T follicular helper cell (primary cell): Measurements from ENCODE around the gene PLCB1.
"Not testable (repeated sequence)": the region's sequence is repeated elsewhere in the genome, so short reads cannot be mapped to it uniquely, and the experiment has no call there.

ENCODE experiments used
- DNase-seq: peaks from one replicate; pipeline ENCODE4 v3.0.0-alpha.2; 2020; ENCODE audit warnings: low read depth

Gene PLCB1

DNA sequence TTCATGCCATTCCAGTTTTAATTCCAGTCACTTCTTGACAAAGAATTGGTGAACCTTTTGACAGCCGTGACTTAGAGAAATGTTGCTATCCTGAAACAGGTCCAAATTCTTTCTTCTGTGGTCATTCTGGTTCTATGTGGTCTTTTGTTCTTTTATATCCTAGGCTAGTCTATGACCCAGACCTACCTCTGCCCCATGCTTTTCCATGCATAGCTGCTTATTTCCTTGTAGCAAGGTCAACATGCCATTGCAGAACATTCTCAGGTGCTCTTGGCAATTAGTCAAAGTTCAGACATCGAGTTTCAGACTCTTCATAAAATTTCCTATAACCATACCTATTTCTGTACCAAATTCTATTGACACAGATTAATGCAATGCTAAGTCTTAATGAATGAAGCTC lies 202.6 kb downstream of the PLCB1 start:
- DNase-seq = no peak

DNA sequence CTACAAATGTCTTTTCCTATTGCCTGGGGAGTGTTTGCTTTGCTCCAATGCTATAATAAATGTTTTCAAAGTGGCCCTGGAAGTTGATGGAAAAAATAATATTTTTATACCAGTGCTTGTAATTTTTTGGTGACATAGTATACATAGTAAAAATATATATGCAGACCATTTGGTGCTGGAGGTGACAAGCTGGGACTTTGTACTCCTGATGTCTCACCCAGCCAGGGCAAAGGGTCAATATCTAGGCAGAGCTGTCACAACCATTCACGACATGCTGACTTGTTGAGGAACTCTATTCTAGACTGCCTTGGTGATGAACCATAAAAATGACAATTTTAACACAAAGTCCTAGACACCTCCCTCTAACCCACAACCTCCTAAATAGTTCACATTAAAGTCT lies 203.0 kb downstream of the PLCB1 start:
- no peak for DNase-seq

DNA sequence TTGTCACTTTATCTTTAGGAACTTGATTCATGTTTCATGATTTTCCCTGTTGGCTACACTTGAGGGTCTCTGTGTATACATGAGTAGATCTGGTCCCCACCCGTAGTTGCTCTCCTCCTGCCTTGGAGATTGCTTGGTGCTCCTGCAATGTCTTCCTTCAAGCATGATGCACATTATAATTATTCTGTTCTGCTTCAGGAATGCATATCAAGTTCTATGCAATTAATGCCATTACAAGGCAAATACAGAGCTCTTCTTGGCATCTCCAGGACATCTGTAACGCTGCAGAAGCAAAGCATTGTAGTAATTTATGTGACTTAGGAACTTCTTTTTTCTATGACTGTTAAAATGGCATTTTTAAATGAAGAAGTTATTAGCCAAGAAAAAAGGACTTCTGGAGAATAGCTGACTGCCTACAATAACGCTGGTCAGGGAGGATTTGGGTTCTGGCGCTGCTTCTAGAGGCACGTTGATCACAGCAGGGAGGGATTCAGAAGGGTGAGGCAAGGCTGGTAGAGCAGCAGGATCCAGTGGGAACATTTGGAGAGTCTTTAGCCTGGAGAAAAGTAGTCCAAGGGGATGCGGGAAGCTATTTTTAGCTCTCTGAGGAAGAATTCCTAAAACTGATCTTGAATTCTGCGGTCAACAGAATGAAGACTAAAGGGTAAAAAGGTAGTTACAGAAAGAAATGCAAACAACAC lies 203.6 kb downstream of the PLCB1 start:
- no peak for DNase-seq

DNA sequence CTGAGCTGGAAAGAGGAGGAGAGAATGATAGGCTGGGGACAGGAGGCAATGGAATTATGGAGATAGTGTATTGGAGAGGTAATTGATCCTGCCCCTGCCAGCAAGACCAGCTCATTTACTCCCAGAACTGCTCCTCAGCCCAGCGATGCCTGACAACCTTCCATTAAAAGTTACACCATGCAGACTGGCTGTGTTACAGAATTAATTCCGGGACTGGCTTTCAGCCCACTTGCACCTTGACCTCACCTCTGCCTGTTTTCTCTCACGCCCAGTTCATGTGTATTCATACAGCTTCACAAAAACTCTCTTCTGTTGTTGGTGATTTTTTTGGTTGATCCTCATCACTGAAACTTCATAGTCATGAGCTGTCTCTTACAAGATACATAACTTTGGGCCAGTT lies 207.3 kb downstream of the PLCB1 start:
- DNase-seq = no peak

DNA sequence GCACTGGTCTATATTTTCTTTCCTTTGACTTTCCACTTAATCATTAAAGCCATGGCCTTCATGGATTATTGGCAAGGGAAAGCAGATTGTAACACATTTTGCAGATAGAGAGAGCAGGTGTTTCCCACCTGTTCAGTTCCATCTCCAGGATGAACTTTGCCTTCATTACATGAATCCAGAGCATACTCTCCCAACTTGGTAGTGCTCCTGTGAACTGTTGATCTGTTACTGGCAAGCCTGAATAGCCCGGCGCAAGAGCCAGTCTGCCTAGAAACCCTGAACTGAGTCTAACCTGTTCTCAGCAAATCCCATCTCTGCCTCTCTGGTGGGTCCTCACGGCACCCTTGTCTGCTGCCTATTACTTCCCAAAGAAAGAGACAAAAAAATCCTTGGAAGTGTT lies 210.3 kb downstream of the PLCB1 start:
- no peak for DNase-seq

DNA sequence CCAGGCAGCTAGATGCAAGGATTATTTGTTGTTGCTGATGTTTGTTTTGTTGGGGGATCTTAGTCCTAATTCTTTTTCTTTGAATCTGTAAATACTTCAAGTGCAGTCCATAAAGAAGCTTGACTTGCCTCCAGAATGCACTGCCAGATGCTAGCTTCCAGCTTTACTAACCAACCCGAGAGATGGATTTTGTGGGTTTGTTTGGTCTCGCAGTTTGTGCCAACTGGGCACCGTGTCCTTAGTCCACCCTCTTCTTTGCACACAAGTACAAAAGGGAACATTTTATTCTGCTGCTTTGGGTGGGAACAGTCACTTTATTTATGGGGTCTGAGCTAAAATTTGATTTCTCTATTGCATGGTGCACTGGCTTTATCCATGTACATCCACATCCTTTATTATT lies 212.0 kb downstream of the PLCB1 start:
- DNase-seq = no peak

DNA sequence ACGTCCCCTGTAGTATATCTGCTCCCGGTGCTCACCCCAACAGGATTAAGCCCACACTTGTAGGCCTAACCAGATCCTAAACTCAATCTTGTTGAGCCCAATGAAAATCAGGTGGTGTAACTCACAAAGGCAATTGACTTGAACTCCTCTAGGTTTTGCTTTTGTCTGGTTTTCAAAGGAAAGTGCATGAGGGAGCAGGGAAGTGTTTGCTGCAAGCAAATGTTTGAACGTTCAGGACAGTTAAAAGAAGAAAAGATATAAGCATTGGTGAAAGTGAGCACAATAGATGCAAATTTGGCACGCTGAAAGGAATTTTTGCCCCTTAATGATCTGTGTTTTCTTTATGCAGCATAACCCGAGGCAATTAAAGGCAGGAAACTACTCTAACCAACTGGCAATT lies 212.6 kb downstream of the PLCB1 start:
- DNase-seq = no peak

DNA sequence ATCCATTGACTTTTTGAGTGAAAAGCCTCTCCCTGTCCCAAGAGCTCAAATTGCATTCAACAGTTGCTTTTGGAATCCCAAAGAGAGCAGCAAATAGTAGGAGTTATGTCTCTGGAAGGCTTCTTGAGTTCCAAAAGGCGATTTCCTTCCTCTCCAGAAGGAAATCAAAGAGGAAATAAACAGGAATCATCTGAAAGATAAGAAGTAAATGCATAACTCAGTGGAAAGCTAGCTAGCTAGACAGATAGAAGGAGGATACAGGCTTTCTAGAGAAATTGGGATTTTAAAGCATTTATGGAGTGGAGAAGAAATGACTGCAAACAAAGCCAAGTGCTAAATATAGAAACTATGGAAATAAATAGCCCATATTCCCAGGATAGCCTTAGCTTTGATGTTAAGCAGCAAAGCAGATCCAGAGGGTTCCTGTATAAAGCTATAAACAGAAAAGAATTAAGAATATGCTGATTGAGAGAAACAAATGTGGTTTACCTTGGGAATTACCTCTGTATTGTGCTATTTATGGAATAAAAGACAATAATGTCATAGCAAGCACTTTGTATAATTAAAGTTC lies 214.7 kb downstream of the PLCB1 start:
- DNase-seq = no peak

DNA sequence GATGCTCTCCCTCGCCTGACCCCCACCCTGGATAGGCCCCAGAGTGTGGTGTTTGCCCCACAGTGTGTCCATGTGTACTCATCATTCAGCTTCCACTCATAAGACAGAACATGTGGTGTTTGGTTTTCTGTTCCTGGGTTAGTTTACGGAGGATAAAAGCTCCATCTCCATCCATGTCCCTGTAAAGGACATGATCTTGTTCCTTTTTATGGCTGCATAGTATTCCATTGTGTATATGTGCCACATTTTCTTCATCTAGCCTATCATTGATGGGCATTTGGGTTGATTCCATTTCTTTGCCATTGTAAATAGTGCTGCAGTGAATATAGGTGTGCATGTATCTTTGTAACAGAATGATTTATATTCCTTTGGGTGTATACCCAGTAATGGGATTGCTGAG lies 218.2 kb downstream of the PLCB1 start:
- not testable (repeated sequence) for DNase-seq

DNA sequence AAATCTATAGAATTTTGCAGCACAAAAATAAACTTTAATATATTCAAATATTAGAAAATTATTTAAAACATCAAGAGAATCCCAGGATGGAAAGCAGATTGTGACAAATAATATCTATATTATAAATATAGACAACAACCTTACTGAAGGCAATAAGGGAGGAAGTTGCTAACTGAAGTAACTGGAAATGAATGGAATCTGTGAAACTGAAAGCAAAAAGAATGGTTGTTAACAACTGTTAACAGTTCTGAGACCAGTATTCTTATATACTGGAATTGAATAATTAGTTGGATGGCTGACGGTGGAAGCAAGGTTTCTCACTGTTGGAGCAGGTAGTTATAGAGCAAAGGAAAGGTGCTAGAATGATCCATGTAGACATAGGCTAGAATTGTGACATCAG lies 220.4 kb downstream of the PLCB1 start:
- no peak for DNase-seq

DNA sequence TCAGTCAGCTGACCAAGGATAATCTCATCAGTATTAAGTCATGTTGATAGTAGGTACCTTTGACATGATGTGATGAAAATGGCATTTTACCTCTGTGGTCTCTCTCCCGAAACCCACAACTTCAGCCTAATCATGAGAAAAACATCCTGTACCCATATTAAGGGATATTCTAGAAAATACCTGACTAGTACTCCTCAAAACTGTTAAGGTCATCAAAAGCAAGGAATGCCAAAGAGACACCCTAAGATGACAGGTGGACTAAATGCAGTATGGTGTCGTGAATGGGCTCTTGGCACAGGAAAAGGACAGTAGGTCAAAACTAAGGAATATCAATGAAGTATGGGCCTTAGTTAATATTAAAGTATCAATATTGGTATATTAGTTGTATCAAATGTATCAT lies 221.4 kb downstream of the PLCB1 start:
- no peak for DNase-seq

DNA sequence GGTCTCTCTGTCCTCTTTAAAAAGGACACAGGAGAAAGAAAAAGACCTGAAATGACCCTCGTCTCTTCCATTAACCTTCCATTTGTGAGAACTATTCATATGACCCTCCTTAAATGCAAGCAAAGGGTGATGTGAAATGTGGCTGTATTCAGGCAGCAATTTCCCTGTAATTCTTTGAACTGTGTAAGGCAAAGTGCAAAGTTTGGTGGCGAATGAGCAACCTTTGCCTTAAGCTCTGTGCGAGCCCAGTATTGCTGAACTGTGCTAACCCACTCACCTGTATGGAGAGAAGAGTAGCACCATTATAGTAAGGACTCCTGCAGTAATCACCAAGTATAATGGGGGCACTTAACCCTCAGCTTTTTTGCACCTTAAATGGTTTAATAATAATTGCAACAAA lies 223.4 kb downstream of the PLCB1 start:
- no peak for DNase-seq

DNA sequence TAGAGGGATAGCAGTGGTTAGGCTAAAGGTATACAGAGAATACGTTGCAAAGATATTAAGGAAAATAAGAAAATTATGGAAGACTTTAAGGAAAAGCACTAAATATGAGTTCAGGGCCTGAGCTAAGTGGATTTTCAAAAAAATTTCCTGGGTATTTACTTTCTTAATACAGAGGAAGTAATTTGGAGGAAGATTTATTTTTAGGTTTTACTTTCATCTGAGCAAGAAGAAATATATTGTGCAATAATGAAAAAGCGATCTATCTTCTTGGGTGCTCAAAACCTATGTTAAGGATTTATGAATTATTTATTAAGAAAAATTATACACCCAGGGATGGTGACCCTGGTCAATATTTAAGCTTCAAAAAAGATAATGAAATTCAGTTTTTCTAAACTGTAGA lies 224.7 kb downstream of the PLCB1 start:
- no peak for DNase-seq

DNA sequence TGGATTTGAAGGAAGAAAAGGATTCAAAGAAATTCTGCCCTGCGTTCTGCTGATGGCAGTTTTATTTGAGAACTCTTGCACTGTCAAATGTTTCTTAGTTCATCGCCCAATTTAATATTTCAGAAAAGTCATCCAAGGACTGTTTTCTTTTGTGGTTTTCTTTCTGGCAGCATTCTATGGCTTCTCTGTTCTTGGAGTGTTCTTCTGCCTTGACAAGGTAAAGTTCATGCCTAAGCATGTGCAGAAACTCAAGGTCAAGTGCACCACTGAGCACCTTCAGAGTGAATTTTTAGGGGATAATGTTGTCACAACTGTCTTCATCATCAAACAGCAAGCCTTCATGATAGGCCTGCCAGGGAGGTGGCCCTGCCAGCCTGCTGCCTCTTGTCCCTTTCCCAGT lies 225.6 kb downstream of the PLCB1 start:
- no peak for DNase-seq

DNA sequence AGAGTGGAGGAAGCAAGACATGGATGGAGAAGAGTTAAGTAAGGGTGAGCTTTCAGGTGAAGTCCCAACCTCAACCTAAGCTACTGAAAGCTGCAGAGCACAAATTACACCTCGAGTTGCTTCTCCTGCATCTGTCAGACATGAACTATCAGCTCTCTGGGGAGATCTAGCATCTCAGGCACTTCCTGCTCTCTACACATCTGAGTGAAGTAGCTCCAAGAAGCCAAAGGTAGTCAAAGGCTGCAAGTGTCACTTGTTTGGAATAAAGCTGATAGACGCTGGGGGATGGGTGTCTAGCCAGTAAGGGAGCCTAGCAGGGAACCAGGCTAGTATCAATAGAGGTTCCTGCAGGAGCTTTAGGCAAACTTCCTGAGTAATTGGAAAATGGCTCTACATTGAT lies 228.0 kb downstream of the PLCB1 start:
- DNase-seq = no peak

DNA sequence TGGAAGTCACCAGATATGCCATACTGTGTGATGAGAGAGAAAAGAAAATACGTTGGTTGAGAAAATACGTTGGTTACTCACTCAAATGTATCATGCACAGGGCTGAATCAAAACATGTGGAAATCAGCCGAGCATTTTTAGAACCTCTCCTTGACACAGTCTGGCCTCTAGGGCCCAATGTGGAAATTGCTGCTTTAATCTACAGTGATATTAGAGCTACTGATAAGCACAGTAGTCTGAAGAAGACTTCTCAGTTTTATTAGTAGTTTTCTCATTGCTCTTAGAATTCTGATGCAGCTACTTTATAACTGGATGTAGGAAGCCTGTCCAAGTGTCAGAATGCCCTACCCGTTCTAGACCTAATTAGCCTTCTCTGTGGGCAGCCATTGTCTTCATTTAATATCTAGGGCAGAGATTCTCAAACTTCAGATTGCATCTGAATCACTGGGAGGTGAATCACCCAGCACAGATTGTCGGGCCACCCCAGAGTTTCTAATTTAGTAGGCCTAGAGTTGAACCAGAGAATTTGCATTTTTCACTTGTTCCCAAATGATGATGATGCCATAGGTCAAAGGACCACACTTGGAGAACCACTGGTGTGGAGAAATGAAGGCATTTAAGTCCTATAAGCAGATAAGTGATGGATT lies 229.1 kb downstream of the PLCB1 start:
- DNase-seq = no peak

DNA sequence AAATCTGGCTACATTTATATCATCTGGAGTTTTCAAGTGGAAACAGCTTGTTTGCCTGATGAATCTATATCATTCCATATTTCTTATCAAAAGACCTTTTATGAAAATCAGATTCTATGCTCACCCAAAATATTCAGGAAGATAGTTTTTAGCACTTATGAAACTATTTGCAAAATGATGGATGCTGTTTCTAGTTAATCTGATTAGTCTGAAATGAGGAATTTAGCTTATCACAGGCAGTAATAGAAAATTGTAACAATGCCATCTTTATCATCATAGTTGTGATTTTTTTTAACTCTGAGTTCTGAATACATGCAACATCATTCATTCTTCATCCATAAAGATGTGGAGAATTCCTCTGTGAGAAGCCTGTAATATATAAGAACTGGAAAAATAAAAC lies 229.7 kb downstream of the PLCB1 start:
- no peak for DNase-seq

DNA sequence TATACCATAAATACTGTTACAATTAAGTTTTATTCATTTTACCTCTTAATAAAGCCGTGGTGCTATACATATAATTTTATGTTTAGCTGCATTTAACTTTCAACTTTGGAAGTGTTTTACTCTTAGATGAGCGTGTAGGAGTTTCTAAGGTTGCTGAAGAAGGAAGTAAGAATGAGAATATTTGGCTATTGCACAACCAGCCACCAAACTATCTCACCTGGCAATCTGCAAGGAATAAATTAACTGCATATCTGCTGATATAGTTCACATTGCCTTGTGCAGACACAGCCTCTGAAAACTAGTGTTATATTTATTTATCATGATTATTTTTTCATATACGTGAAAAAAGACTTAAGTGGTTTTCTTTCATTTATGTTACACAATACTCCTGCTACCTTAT lies 230.4 kb downstream of the PLCB1 start:
- no peak for DNase-seq

DNA sequence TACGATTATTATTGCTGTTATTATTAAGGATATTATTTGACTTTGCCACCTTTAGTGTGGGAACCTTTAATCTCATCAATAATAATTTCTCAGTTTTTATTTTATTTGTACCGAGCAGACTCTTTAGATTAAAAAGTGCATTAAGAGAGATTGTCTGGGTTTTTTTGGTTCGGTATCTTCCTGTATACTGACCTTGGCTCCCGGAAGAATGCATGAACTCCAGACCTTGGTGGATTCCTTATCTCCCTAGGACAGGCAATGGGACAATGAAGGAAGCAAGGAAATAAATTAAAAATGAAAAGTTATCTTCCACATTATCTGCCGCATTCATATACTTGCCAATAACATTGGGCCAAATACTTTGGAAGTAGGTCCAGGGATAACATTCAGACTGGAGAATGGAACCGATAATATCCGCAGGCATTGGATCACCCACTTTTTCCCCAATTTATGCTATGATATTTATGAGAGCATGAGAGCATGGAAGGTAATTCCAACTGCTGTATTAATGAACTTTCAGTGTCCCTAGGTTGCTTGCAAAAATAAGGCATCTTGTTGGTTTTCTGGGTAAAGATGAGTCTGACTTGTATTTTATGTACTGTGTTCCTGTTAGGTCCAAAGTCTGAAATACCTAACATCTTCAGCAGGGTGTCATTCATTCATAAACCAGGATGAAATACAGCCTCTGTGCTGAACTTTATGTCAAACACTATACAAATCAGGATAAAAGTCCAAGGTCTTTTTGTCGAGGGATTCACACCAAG lies 232.1 kb downstream of the PLCB1 start:
- DNase-seq = no peak

DNA sequence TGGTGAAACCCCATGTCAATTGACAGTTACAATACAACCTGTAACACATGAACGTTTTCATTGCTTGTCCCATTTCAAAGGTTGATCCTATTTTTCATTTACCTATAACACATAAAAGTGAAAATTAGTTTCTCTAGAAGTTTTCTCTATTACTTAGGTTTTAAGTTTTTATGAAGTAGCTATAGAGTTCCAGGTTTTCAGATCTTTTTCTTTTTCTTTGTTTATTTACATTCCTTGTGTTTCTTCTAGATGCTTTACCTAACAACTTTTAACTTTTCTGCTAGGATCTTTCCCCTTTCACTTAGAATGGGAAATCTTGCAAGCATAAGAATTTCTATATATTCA lies 232.6 kb downstream of the PLCB1 start:
- DNase-seq = no peak

DNA sequence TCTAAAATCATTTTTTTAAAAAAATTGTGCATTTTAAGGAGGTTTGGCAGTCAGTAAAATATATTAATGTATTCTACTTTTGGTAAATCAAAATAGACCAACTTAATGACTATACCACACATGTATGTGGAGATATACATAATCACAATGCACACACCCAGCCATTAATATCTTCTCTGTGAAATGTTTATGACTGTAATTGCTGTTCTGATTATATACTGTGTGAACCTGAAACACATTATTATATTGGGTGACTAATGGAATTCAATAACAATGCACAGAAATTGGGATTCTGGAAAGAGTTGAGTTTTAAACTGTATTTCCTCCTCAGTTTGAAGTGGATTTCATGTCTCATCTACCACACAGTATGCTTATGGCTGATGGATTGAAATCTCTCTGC lies 233.6 kb downstream of the PLCB1 start:
- DNase-seq = no peak

DNA sequence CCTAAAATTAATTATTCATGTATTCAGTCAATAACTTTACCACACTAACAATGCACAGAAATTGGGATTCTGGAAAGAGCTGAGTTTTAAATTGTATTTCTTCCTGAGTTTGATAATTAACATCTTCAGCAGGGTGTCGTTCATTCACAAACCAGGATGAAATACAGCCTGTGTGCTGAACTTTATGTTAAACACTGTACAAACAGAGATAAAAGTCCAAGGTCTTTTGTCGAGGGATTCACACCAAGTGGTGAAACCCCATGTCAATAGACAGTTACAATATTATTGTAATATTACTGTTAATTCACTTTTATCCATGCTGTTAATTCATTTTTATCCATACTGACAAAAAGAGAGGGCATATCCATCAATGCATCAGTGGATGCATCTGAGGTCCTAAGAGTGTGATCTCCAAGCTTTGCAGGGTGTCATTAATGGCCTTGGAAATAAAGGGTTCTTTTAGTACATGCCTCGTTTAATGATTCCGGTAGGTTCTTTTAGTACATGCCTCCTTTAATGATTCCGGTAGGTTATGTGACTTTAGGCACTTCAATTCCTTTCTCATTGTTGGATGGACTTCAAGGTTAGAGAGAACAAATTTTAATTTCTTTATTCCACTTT lies 234.3 kb downstream of the PLCB1 start:
- DNase-seq = no peak

DNA sequence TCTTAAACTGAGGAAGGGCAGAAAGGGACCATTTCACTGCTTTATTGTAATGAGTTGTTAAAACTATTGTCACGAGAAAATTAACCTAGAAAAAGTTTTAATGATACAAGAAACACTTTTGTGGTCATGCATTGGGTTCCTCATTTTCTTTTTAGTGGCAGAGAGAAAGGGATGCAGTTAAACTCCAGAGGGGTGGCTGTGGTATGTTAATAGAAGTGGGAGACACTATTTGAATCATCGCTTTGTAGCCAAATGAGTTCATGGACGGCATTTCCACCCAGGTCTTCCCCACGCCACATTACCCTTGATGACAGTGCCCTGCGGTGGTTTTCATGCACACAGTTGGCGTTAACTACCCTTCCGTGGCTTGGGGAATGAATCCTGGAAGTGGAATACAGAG lies 235.6 kb downstream of the PLCB1 start:
- DNase-seq = no peak
